ENCODE measurements around the gene TAF1C.

DNA sequence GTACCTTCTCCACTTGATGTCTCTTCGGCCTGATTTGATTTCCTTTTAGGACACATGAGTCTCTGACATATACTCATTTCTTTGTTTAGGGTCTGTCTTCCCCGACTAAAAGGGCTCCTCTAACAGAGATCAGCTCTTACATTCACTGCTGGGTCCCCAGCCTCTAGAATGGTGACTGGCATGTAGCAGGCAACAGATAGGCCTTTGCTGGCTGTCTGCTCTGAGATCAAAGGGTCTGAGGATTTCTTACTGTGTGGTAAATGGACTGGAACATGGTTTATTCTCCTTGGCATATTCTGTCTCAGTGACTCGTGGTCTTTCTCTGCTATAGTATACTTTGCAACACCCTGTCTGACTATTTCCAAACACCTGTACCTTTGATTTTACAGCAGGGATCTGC lies 25.1 kb downstream of the TAF1C start:
- TF ChIP-seq POLR2A (IDR thresholded peaks at IDR 0.05): no peak
- TF ChIP-seq, protein P1, sequence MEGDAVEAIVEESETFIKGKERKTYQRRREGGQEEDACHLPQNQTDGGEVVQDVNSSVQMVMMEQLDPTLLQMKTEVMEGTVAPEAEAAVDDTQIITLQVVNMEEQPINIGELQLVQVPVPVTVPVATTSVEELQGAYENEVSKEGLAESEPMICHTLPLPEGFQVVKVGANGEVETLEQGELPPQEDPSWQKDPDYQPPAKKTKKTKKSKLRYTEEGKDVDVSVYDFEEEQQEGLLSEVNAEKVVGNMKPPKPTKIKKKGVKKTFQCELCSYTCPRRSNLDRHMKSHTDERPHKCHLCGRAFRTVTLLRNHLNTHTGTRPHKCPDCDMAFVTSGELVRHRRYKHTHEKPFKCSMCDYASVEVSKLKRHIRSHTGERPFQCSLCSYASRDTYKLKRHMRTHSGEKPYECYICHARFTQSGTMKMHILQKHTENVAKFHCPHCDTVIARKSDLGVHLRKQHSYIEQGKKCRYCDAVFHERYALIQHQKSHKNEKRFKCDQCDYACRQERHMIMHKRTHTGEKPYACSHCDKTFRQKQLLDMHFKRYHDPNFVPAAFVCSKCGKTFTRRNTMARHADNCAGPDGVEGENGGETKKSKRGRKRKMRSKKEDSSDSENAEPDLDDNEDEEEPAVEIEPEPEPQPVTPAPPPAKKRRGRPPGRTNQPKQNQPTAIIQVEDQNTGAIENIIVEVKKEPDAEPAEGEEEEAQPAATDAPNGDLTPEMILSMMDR (IDR thresholded peaks at IDR 0.05): no peak
